GM18508 (cell line): ENCODE data around the gene UNC5B.
"Not testable (repeated sequence)": the region's sequence is repeated elsewhere in the genome, so short reads cannot be mapped to it uniquely, and the experiment has no call there.

Experiments used
- ATAC-seq: cut with Tn5 transposase; IDR thresholded peaks from one replicate; pipeline ENCODE4 v1.9.1; 2021; ENCODE audit warnings: moderate number of reproducible peaks; ENCODE audit not compliant: insufficient read depth, unreplicated experiment

Gene UNC5B

DNA sequence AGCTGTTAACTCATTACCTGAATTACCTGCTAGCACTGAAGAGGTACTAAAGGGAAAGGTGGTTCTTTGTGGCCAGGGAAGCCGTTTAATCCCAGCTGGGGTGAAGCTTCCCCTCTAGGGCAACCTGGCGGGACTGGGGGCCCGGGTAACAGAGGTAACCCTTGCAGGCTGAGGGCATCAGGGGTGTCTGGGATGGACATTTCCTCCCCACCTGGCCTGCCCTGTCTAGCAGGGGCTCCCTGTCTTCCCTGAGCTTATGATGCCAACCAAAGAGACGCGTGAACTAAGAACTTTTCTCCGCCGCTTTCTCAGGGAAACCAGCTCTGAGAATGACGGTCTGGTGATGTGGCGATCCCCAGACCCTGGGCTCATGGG is 52.8 kb downstream of the UNC5B start:
- no peak for ATAC-seq

GRCh38 chr10:71265618-71266146 is 53.3 kb downstream of the UNC5B start:
- no peak for ATAC-seq

GRCh38 chr10:71266147-71266917 is 54.0 kb downstream of the UNC5B start:
- ATAC-seq: no peak

GRCh38 chr10:71266918-71267442 is 54.6 kb downstream of the UNC5B start:
- no peak for ATAC-seq

DNA sequence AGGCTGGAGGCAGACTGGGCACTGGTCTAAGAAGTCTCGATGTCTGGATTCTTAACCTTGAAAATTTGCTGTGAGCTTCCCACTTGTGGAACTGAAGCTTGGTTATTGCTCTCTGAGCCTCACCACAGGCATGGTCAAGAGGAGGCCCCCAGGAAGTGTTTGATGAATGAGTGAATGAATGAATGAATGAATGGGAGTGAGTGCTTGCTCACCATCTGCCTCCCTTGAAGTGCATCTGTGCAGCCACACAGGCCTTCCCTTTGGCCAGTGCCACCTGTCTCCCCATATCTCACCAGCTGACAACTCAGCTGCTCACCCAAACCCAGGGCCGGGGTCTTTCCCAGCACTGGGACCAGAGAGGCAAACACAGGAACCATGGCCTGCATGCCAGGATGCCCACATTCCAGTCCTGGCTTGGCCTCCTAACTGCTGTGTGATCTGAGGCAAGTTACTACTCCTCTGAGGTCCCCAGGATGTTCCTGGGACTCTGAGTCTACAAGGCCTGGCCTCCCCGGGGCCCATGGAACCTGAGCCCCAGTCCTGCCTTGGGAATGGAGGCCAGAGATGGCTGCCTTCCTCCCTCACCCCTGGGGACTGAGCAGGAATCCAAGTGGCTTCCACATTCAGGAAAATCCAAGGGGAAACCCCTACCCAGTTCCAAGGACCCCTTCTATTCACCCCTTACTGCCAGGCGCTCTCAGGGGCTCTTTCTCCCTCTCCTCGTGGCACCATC is 55.3 kb downstream of the UNC5B start:
- no peak for ATAC-seq

GRCh38 chr10:71268247-71268691 is 55.9 kb downstream of the UNC5B start:
- no peak for ATAC-seq

DNA sequence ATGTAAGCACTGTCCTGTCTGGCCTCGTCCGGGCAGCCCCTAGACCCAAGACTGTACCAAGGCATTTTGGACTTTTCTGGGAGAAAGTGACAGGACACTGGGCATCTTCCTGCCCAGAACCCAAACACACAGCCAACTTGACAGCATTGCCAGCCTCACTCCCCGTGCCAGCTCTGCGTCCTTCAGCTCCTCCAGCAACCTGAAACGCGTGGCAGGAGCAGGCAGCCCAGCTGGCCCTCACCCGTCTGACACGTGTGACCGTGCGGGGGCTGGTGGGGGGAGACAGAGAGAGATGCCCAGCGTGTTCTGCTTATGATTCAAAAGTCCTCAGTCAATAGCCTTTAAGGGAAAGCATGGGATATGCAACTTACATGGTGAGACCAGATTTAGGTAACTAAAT is 56.4 kb downstream of the UNC5B start:
- no peak for ATAC-seq

- ATAC-seq: no peak
These were observed 57.2 kb downstream of the UNC5B start for GRCh38 chr10:71269301-71270288.

DNA sequence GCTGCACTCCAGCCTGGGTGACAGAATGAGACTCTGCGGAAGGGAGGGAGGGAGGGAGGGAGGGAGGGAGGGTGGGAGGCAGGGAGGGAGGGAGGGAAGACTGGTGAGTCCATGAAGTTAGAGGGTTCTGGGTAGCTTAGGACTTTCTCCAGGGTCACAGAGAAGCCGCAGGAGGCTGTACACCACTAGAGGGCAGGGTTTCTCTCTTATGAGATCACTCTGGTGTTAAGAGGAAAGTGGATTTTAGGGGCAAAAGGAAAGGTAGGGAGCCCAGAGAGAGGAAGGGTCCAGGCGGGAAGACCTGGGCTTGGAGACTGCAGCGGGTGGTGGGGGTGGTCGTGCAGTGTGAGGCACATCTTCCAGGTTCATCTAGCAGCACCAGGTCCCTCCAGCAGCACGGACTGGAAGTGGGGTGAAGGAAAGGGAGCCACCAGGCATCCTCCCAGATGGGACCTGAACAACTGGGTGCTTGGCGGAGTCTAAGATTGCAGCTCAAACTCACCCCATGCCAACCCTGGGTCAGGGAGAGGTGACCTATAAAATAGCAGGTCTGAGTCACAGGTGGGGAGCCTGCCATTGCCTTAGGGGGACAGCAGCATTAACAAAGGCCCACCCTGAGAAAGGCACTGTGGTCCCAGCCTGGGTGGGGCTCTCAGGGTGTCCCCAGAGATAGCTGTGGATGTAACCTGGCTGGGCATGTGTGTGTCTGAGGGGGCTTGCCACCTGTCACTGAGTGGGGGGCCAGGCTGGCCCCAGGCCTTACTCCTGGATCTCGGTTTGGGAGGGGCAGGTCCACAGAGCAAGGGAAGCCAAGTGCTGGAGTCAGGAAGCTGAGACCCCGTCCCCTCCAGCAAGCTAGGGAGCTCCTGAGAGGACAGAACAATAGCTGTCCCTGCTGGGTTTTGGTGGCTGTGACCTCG is 58.2 kb downstream of the UNC5B start:
- no peak for ATAC-seq

GRCh38 chr10:71271662-71272055 is 59.3 kb downstream of the UNC5B start:
- no peak for ATAC-seq

- ATAC-seq: no peak
These were observed 59.8 kb downstream of the UNC5B start for GRCh38 chr10:71272056-71272771.

DNA sequence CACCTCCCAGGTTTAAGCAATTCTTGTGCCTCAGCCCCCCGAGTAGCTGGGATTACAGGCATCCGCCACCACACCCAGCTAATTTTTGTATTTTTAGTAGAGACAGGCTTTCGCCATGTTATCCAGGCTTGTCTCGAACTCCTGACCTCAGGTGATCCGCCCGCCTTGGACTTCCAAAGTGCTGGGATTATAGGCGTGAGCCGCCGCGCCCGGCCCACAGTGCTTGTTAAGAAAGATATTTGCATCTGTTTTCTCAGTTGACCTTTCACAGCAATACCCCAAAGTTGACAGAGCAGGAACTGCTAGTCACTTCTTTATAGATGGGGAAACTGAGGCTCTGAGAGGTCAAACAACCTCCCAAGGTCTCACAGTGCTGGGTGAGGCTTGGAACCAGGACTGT is 60.6 kb downstream of the UNC5B start:
- not testable (repeated sequence) for ATAC-seq

GRCh38 chr10:71273506-71273905 is 61.1 kb downstream of the UNC5B start:
- ATAC-seq: no peak

- ATAC-seq: no peak
These were observed 62.8 kb downstream of the UNC5B start for GRCh38 chr10:71274901-71275796.

GRCh38 chr10:71276873-71277272 is 64.5 kb downstream of the UNC5B start:
- no peak for ATAC-seq

DNA sequence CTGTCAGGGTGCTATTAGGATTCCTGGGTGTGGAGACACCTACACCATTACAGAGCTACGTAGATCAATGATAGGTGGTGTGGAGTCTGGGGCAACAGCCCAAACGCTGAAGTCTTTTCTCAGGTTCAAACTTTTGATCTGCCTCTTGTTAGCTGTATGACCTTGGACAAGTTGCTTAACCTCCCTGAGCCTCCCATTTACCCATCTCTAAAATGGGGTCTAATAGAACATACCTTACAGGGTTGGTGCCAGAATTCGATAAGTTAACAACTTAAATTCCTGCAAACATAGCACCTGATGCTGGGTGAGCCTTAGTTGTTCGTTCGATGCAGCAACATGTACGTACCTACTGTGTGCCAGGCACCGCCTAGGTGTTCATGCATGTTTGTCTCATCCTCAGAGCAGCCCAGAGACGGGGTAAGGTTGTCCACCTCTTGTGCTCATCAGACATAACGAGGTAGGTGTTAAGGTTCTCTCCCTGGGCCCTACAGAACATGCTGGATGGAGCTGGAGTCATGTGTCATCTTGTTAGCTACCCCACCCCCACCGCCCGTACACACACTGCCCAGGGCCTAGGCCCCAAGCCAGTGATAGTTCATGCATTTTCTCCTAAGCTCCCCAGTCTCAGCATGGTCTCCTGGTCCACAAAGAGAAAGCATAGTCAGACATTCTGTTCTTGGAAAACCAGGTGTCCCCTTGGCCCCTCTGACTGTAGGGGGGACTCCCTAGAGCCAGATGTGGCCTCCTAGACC is 65.7 kb downstream of the UNC5B start:
- no peak for ATAC-seq
